ENCODE data around the gene PPP1R36. TPM values are rescaled to one million over a fixed set of nuclear protein-coding genes. Genes with fewer than 3 reads are reported as not detected.

Gene PPP1R36
- total RNA-seq (2022; extraction: Qiagen RNA extraction; ENCODE audit: low read depth): 0.20 to 0.79 TPM (median 0.56 TPM) in 3 of 5 replicates, not detected in the others

GRCh38 chr14:64549791-64550620 is at the start of gene PPP1R36:
Gene PPP1R36, plus strand, starts transcription at chr14:64549961. Its CDS starts 37 bp downstream, at chr14:64549998.

GRCh38 chr14:64503434-64504309 is 46.1 kb upstream of the PPP1R36 start, which contains the start of gene ZBTB25:
Gene ZBTB25, minus strand, starts transcription at chr14:64503838. Its CDS starts 13,305 bp downstream, at chr14:64490533.

DNA sequence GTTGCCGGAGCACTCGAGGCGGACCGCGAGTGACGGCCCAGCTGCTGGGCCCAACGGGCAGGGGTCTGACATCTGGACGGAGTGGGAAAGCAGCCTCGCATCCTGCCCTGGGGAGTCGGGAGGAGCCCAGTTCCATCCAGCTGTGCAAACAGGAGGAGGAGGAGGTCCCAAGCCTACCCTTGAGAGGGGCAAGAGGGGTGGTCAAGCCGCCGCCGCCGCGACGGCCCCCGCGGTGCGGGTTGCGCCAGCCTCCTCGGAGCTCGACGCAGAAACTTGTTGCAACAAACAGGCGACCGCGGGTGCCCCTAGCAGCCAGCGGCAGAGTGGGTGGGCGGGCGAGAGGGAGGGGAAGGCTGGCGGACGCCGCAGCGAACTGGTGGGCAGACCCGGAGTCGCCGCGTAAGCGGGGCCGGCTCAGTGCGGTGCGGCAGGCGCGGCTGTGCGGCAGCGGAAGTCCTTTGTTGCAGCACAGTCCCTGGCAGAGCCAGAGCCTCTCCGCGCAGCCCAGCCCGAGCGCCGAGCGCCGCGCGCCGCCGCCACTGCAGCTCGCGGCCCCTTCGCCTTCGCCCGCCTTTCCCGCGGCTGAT is 45.4 kb upstream of the PPP1R36 start, which contains the start of gene ZBTB1:
TSS of gene ZBTB1 (plus strand) at position 461 of the 587 bp plus-strand sequence. CDS start 16,735 bp downstream, outside the sequence.

DNA sequence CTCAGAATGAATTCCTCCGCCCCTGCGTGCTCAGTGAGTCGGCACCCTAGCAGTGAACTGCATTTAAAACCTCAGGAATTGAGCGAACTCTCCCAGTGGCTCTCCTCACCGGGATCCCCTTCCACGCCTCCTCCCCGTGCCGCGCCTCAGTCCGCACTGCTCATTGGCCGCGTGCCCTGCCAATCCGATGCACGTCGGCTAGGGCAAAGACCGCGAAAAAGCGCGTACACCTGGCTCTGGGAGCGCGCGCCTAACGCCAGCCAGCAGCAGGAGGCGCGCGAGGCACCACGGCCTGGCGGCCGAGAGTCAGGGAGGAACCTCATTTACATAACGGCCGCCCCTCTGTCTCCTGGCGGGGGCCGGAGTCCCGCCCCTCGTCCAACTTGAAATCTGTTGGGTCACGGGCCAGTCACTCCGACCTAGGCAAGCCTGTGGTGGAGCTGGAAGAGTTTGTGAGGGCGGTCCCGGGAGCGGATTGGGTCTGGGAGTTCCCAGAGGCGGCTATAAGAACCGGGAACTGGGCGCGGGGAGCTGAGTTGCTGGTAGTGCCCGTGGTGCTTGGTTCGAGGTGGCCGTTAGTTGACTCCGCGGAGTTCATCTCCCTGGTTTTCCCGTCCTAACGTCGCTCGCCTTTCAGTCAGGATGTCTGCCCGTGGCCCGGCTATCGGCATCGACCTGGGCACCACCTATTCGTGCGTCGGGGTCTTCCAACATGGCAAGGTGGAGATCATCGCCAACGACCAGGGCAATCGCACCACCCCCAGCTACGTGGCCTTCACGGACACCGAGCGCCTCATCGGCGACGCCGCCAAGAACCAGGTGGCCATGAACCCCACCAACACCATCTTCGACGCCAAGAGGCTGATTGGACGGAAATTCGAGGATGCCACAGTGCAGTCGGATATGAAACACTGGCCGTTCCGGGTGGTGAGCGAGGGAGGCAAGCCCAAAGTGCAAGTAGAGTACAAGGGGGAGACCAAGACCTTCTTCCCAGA is 9.3 kb upstream of the PPP1R36 start, which contains the start of gene HSPA2:
TSS of gene HSPA2 (plus strand) at position 534 of the 995 bp plus-strand sequence. CDS start at position 643, 109 bp downstream.

Other genes with a start within 250 kb of the PPP1R36 start
- 105 to 121 TPM (median 116 TPM) in 5 replicates for gene MTHFD1, start 161.6 kb upstream of the PPP1R36 start, total RNA-seq (2022; extraction: Qiagen RNA extraction; ENCODE audit: low read depth)
- 0.27 to 0.68 TPM (median 0.41 TPM) in 5 replicates for gene AKAP5, start 84.5 kb upstream of the PPP1R36 start, total RNA-seq (2022; extraction: Qiagen RNA extraction; ENCODE audit: low read depth)
- 3.3 to 6.5 TPM (median 5.4 TPM) in 5 replicates for gene ZBTB25, start 46.1 kb upstream of the PPP1R36 start, total RNA-seq (2022; extraction: Qiagen RNA extraction; ENCODE audit: low read depth)
- gene ZBTB1, start 45.2 kb upstream of the PPP1R36 start, total RNA-seq (2022; extraction: Qiagen RNA extraction; ENCODE audit: low read depth): 18.3 to 23.8 TPM (median 20.7 TPM) in 5 replicates
- 37.3 to 43.1 TPM (median 40.5 TPM) in 5 replicates for gene HSPA2, start 9.2 kb upstream of the PPP1R36 start, total RNA-seq (2022; extraction: Qiagen RNA extraction; ENCODE audit: low read depth)
- gene PLEKHG3, start 154.5 kb downstream of the PPP1R36 start, total RNA-seq (2022; extraction: Qiagen RNA extraction; ENCODE audit: low read depth): 19.8 to 37.8 TPM (median 31.5 TPM) in 5 replicates